ENCODE results near the gene ANKS4B.

DNA sequence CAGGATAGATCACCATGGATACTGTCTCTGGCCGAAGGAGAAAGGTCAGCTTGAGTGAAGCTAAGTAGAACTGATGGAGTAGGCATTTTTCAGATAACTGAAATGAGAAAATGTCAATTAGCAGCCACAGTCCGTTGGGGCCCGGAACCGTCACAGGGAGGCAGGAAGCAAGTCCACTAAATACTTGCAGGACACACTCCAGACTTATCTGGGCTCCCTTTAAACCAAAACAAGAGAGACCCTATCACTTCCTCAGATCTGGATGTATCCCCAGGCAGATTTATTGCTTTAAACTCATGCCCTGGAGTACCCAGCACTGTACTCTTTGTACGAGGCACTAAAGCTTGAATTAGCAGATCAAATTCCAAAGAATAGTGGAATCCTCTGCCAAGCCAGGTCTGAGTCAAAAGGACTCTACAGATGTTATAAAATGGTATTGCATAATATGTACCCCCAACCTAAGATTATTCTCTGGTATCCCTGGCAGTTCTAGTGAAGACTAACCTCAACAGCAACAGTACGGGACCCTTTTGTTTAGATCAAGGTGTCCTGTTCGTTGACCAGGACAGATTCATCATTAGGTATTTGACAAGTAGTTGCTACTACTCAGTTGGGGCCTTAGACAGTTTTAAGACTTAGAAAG lies 30.2 kb upstream of the ANKS4B start:
- TF ChIP-seq CTCF (IDR thresholded peaks at IDR 0.05), result no peak
- TF ChIP-seq TCF7L2 (IDR thresholded peaks at IDR 0.05; ENCODE audit: low read depth, low read length), result no peak
- no peak for TF ChIP-seq POLR2AphosphoS5 (IDR thresholded peaks at IDR 0.05; ENCODE audit: low read depth, low read length)
- TF ChIP-seq, protein P1, sequence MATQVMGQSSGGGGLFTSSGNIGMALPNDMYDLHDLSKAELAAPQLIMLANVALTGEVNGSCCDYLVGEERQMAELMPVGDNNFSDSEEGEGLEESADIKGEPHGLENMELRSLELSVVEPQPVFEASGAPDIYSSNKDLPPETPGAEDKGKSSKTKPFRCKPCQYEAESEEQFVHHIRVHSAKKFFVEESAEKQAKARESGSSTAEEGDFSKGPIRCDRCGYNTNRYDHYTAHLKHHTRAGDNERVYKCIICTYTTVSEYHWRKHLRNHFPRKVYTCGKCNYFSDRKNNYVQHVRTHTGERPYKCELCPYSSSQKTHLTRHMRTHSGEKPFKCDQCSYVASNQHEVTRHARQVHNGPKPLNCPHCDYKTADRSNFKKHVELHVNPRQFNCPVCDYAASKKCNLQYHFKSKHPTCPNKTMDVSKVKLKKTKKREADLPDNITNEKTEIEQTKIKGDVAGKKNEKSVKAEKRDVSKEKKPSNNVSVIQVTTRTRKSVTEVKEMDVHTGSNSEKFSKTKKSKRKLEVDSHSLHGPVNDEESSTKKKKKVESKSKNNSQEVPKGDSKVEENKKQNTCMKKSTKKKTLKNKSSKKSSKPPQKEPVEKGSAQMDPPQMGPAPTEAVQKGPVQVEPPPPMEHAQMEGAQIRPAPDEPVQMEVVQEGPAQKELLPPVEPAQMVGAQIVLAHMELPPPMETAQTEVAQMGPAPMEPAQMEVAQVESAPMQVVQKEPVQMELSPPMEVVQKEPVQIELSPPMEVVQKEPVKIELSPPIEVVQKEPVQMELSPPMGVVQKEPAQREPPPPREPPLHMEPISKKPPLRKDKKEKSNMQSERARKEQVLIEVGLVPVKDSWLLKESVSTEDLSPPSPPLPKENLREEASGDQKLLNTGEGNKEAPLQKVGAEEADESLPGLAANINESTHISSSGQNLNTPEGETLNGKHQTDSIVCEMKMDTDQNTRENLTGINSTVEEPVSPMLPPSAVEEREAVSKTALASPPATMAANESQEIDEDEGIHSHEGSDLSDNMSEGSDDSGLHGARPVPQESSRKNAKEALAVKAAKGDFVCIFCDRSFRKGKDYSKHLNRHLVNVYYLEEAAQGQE (IDR thresholded peaks at IDR 0.05; ENCODE audit: insufficient read depth in 1 of 2, low read depth in 2 of 2, low read length in 1 of 2), result no peak
